Ascending aorta (tissue), 2 donors: Measurements from ENCODE around the gene UBN1. TPM values are rescaled to one million over a fixed set of nuclear protein-coding genes. Genes with fewer than 3 reads are reported as not detected.
A peak's percentile ranks its signal among the peaks of the same experiment; 100 is the strongest.

Experiments used
- DNase-seq, 2 donors: peaks; one replicate each; pipeline ENCODE4 v3.0.0-alpha.2; 2019; ENCODE audit warnings: low spot score in 2 of 2
- H3K27ac ChIP-seq, 2 donors: fragments of 200-600 bp; sonication (generic); one replicate each; pipeline ENCODE4 v1.5.1; 2016 to 2017; ENCODE audit warnings: mild to moderate bottlenecking in 1 of 2
- H3K27me3 ChIP-seq: fragments of 200-600 bp; sonication (generic); one replicate; pipeline ENCODE4 v1.5.1; 2017
- H3K36me3 ChIP-seq, 2 donors: fragments of 200-600 bp; sonication (generic); one replicate each; pipeline ENCODE4 v1.5.1; 2016
- H3K4me1 ChIP-seq, 2 donors: fragments of 200-600 bp; sonication (generic); one replicate each; pipeline ENCODE4 v1.5.1; 2016 to 2017; ENCODE audit warnings: mild to moderate bottlenecking in 1 of 2
- H3K4me3 ChIP-seq, 2 donors: fragments of 200-600 bp; sonication (generic); one replicate each; pipeline ENCODE4 v1.5.1; 2016 to 2017; ENCODE audit warnings: mild to moderate bottlenecking in 1 of 2
- H3K9me3 ChIP-seq, 2 donors: fragments of 200-600 bp; sonication (generic); one replicate each; pipeline ENCODE4 v1.5.1; 2016
- intact Hi-C: fragments of 100-400 bp; cut with DNase I; formaldehyde crosslinking; loops from one replicate; pipeline ENCODE4 v1.15.1; 2023
- total RNA-seq: library from RNA; depleted of rRNA; stranded (reverse); fragments of >200 nt; gene quantifications from one replicate; pipeline ENCODE4 v1.1.0, GENCODE V29; 2016
- TF ChIP-seq, protein P1 (sequence below), 3 experiments: fragments of 200-600 bp in 2 of 3; fragments of 450-650 bp in 1 of 3; sonication (generic) in 2 of 3; IDR thresholded peaks; one replicate each; pipeline ENCODE4 v1.5.1; 2016 to 2019; ENCODE audit warnings: antibody characterized with exemption in 3 of 3, mild to moderate bottlenecking in 1 of 3, moderate library complexity in 1 of 3

Gene UBN1
- total RNA-seq, 1 donor from 2014 or later: 31.8 TPM

DNA sequence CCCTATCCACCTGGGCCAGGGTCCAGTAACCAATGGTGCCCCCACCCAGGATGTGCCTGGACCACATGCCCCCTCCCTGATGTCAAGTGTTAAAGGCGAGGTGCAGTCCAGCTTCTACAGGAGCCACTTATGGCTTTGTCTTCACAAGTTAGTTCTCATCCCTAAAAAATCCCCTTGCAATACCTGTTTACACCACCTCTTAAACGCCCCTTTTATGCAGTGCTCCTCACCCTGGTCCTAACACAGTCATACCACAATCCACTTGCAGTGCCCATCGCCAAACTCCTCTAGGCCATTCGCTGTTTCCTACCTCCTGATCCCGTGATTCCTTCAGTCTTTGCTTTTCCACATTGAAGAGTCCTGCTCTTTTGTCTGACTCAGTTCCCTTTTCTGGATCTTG is 7.3 kb upstream of the UBN1 start:
- H3K9me3 ChIP-seq: no peaks in the 10 kb centered on the region
- peaks cover 53 to 93% of the 10 kb centered on the region in 2 donors for H3K36me3 ChIP-seq
- no peak for DNase-seq
- intact Hi-C loops: no loop called here
- H3K27ac ChIP-seq: no peak overlapping the region
- H3K27me3 ChIP-seq: no peaks in the 10 kb centered on the region
- H3K4me3 ChIP-seq: no peak overlapping the region
- no peaks in the 10 kb centered on the region for H3K4me1 ChIP-seq
- TF ChIP-seq, protein P1, sequence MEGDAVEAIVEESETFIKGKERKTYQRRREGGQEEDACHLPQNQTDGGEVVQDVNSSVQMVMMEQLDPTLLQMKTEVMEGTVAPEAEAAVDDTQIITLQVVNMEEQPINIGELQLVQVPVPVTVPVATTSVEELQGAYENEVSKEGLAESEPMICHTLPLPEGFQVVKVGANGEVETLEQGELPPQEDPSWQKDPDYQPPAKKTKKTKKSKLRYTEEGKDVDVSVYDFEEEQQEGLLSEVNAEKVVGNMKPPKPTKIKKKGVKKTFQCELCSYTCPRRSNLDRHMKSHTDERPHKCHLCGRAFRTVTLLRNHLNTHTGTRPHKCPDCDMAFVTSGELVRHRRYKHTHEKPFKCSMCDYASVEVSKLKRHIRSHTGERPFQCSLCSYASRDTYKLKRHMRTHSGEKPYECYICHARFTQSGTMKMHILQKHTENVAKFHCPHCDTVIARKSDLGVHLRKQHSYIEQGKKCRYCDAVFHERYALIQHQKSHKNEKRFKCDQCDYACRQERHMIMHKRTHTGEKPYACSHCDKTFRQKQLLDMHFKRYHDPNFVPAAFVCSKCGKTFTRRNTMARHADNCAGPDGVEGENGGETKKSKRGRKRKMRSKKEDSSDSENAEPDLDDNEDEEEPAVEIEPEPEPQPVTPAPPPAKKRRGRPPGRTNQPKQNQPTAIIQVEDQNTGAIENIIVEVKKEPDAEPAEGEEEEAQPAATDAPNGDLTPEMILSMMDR (IDR thresholded peaks at IDR 0.05): no peak

DNA sequence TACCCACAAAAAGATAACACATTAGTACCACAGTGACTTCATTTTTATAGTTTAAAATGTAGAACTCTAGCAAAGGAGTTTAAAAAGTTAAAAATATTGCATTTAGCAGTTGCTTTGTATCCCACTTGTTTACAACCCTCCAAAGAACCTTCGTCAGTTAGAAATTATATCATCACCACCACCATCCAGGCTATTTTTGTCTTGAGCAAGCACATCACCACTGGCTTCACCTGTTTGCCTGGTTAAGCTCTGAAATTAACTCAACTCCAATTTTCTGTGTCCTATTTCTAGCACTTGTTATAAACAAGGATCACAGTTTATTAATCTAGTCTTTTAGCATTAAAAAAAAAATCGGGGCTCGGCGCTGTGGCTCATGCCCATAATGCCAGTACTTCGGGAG is 6.3 kb upstream of the UBN1 start:
- H3K4me1 ChIP-seq: peaks cover 4 to 7% of the 10 kb centered on the region in 2 donors
- no peaks in the 10 kb centered on the region for H3K9me3 ChIP-seq
- peaks cover 54 to 84% of the 10 kb centered on the region in 2 donors for H3K36me3 ChIP-seq
- intact Hi-C loops: no loop called here
- H3K27ac ChIP-seq: no peak overlapping the region
- no peak overlapping the region for H3K4me3 ChIP-seq
- no peaks in the 10 kb centered on the region for H3K27me3 ChIP-seq
- no peak for DNase-seq
- TF ChIP-seq, protein P1 (IDR thresholded peaks at IDR 0.05): no peak

DNA sequence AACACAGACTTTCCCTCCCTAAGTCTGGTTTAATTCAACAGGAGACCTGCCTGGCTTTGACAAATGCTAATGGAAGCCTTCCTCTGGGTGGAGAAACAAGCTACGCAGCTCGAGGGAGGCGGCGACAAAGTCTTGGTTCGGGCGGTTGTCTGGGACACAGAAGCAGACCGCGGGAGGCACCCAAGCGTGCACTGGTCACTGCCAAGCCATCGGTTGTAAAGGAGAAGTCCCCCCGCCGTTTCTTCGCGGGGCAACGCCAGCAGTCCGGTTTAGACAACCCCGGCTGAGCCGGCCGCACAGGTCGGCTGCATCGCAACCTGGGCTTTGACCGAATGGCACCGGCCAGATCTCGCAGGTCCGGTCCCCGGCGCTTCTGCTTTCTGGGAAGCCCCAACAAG is 779 bp upstream of the UBN1 start:
- Histone ChIP-seq H3K4me3 (peak overlapping the region; percentile 74 to 98), H3K4me1 (peaks cover 12 to 23% of the 10 kb centered on the region in 2 donors), H3K36me3 (peaks cover 26 to 36% of the 10 kb centered on the region in 2 donors), H3K9me3 (no peaks in the 10 kb centered on the region), H3K27ac (peak overlapping the region; percentile 92 to 97), H3K27me3 (no peaks in the 10 kb centered on the region)
- intact Hi-C loops: loop anchor here (2.0 to 5.0 kb wide), 3 partner anchors 44 to 251 kb away; partner anchors contain the start of genes EEF2KMT and ROGDI
- DNase-seq: peak in 1 of 2 donors; percentile 71
- TF ChIP-seq, protein P1 (IDR thresholded peaks at IDR 0.05): no peak

GRCh38 chr16:4847774-4848587 is 700 bp downstream of the UBN1 start:
- Histone ChIP-seq H3K9me3 (no peaks in the 10 kb centered on the region), H3K4me1 (peaks cover 12 to 23% of the 10 kb centered on the region in 2 donors), H3K27me3 (no peaks in the 10 kb centered on the region), H3K27ac (peak overlapping the region; percentile 92 to 97), H3K4me3 (peak overlapping the region; percentile 74 to 98), H3K36me3 (peaks cover 15 to 21% of the 10 kb centered on the region in 2 donors)
- DNase-seq: peak in 1 of 2 donors; percentile 75
- TF ChIP-seq, protein P1 (IDR thresholded peaks at IDR 0.05): no peak
- intact Hi-C loops: loop anchor here (1.0 to 5.0 kb wide), 5 partner anchors 45 to 249 kb away; partner anchors contain the start of genes EEF2KMT and ROGDI

- Histone ChIP-seq H3K36me3 (peaks cover 15 to 17% of the 10 kb centered on the region in 2 donors), H3K27ac (no peak overlapping the region), H3K27me3 (no peaks in the 10 kb centered on the region), H3K9me3 (no peaks in the 10 kb centered on the region), H3K4me1 (peaks cover 12 to 23% of the 10 kb centered on the region in 2 donors), H3K4me3 (peak overlapping the region in 1 of 2 donors; percentile 16)
- intact Hi-C loops: no loop called here
- DNase-seq: no peak
- TF ChIP-seq, protein P1 (IDR thresholded peaks at IDR 0.05): no peak
Measured at GRCh38 chr16:4850211-4850610, 2.9 kb downstream of the UBN1 start.
